IMR-90 (cell line): Measurements from ENCODE around the gene AP1S1. TPM values are rescaled to one million over a fixed set of nuclear protein-coding genes. Genes with fewer than 3 reads are reported as not detected.
"Not testable (repeated sequence)": the region's sequence is repeated elsewhere in the genome, so short reads cannot be mapped to it uniquely, and the experiment has no call there.

Experiments
- ATAC-seq: fragments of 200-7000 bp; cut with Tn5 transposase; 2 replicates; pipeline ENCODE4 v1.9.1; 2020; ENCODE audit warnings: low read depth, mild to moderate bottlenecking, moderate library complexity
- BruUV-seq: library from RNA; stranded (reverse); fragments of 400-500 nt; replicated peaks from 2 replicates; lab custom pipeline; 2021; lab: Mats Ljungman, UMichigan
- CTCF ChIA-PET: fragments of 300-600 bp; formaldehyde crosslinking; extraction: SDS; loops from one replicate; lab custom pipeline; 2021; ENCODE audit warnings: antibody characterized with exemption; lab: Yijun Ruan, JAX
- POLR2A ChIA-PET: fragments of 300-600 bp; sonication (Branson Sonifier 250); formaldehyde crosslinking; loops from one replicate; lab custom pipeline; 2022; ENCODE audit warnings: antibody characterized with exemption; ENCODE audit not compliant: unreplicated experiment; lab: Charles Lee
- DNase-seq: peaks from one replicate; pipeline ENCODE4 v3.0.0; 2013
- H2AFZ ChIP-seq: replicated peaks from 2 replicates; pipeline ENCODE3; 2013; ENCODE audit warnings: low read length, mild to moderate bottlenecking; ENCODE audit not compliant: poor library complexity
- H2AK5ac ChIP-seq: 2 replicates; pipeline ENCODE4 v1.6.1; 2013; ENCODE audit warnings: low read depth, low read length, inconsistent platforms
- H2AK9ac ChIP-seq: replicated peaks from 2 replicates; pipeline ENCODE3; 2013; ENCODE audit warnings: mild to moderate bottlenecking, low read depth, low read length, moderate library complexity; ENCODE audit not compliant: poor library complexity
- H2BK120ac ChIP-seq: 2 replicates; pipeline ENCODE4 v1.6.1; 2013; ENCODE audit warnings: low read depth, low read length, inconsistent platforms
- H2BK15ac ChIP-seq: 3 replicates; pipeline ENCODE4 v1.6.1; 2013; ENCODE audit warnings: low read depth, low read length, inconsistent platforms
- H2BK20ac ChIP-seq: 2 replicates; pipeline ENCODE4 v1.6.1; 2013; ENCODE audit warnings: low read depth, mild to moderate bottlenecking, inconsistent platforms, low read length, moderate library complexity
- H2BK5ac ChIP-seq: 2 replicates; pipeline ENCODE4 v1.6.1; 2013; ENCODE audit warnings: mild to moderate bottlenecking, low read depth, low read length, inconsistent platforms; ENCODE audit not compliant: poor library complexity, severe bottlenecking
- H3K14ac ChIP-seq: replicated peaks from 2 replicates; pipeline ENCODE4 v1.6.1; 2013; ENCODE audit warnings: low read depth, low read length, inconsistent platforms
- H3K18ac ChIP-seq: 2 replicates; pipeline ENCODE4 v1.6.1; 2013; ENCODE audit warnings: low read depth, low read length, control low read depth
- H3K23ac ChIP-seq: 2 replicates; pipeline ENCODE4 v1.6.1; 2013; ENCODE audit warnings: low read depth, low read length, inconsistent platforms
- H3K27ac ChIP-seq: 2 replicates; pipeline ENCODE4 v1.5.1; 2013; ENCODE audit warnings: mild to moderate bottlenecking, control low read depth, low read length; ENCODE audit not compliant: insufficient read depth
- H3K27me3 ChIP-seq: 2 replicates; pipeline ENCODE4 v1.6.1; 2013; ENCODE audit warnings: low read length; ENCODE audit not compliant: control insufficient read depth, insufficient read depth
- H3K36me3 ChIP-seq: 2 replicates; pipeline ENCODE4 v1.6.1; 2013; ENCODE audit warnings: low read length, mixed read lengths; ENCODE audit not compliant: control insufficient read depth, insufficient read depth
- H3K4ac ChIP-seq: 2 replicates; pipeline ENCODE4 v1.6.1; 2013; ENCODE audit warnings: low read depth, low read length, inconsistent platforms
- H3K4me1 ChIP-seq: 2 replicates; pipeline ENCODE4 v1.6.1; 2013; ENCODE audit warnings: low read length, mixed read lengths; ENCODE audit not compliant: control insufficient read depth, insufficient read depth
- H3K4me2 ChIP-seq: 2 replicates; pipeline ENCODE4 v1.6.1; 2013; ENCODE audit warnings: low read depth, mild to moderate bottlenecking, control low read depth, low read length, moderate library complexity
- H3K4me3 ChIP-seq: 2 replicates; pipeline ENCODE4 v1.5.1; 2013; ENCODE audit warnings: low read depth, mild to moderate bottlenecking, control low read depth, low read length, moderate library complexity; ENCODE audit not compliant: insufficient read depth
- H3K56ac ChIP-seq: 2 replicates; pipeline ENCODE4 v1.6.1; 2013; ENCODE audit warnings: low read length, inconsistent platforms; ENCODE audit not compliant: insufficient read depth; ENCODE audit errors: extremely low read depth
- H3K79me1 ChIP-seq, 2 experiments: 2 replicates each; pipeline ENCODE4 v1.6.1; 2013; ENCODE audit warnings: low read length in 2 of 2, inconsistent platforms in 1 of 2, low read depth in 1 of 2
- H3K9ac ChIP-seq: 2 replicates; pipeline ENCODE4 v1.6.1; 2013; ENCODE audit warnings: low read depth, low read length, control low read depth
- H3K9me1 ChIP-seq: 2 replicates; pipeline ENCODE4 v1.6.1; 2013; ENCODE audit warnings: low read length, inconsistent platforms; ENCODE audit not compliant: insufficient read depth
- H3K9me3 ChIP-seq: 2 replicates; pipeline ENCODE4 v1.6.1; 2013; ENCODE audit warnings: low read length; ENCODE audit not compliant: control insufficient read depth, insufficient read depth
- H4K20me1 ChIP-seq: 2 replicates; pipeline ENCODE4 v1.6.1; 2013; ENCODE audit warnings: low read length, inconsistent platforms; ENCODE audit not compliant: insufficient read depth
- H4K5ac ChIP-seq: 2 replicates; pipeline ENCODE4 v1.6.1; 2013; ENCODE audit warnings: mild to moderate bottlenecking, low read depth, low read length, control low read depth
- H4K8ac ChIP-seq, 2 experiments: 2 replicates each; pipeline ENCODE4 v1.6.1; 2013; ENCODE audit warnings: low read depth in 2 of 2, low read length in 2 of 2, control low read depth in 1 of 2, inconsistent platforms in 1 of 2
- H4K91ac ChIP-seq: 2 replicates; pipeline ENCODE4 v1.6.1; 2013; ENCODE audit warnings: low read depth, low read length, inconsistent platforms; ENCODE audit not compliant: insufficient read depth
- WGBS, 2 experiments: methylation state at CpG; one replicate each; pipeline versions ENCODE4 v1.1.5 to v1.1.7; 2013; ENCODE audit warnings: missing lambda C conversion rate in 2 of 2; ENCODE audit not compliant: insufficient read length in 1 of 2; ENCODE audit errors: extremely low coverage in 2 of 2; 5-methylcytosine and 5-hydroxymethylcytosine counted together
- dilution Hi-C: fragments of 300-500 bp; cut with HindIII; formaldehyde crosslinking; loops from one replicate; pipeline ENCODE4 v1.14.3; 2018; ENCODE audit warnings: low sequenced_read_pairs; ENCODE audit not compliant: unreplicated experiment
- in situ Hi-C: fragments of 300-500 bp; cut with MboI; formaldehyde crosslinking; loops from 3 replicates; pipeline ENCODE4 v1.14.3; 2019; ENCODE audit warnings: low sequenced_read_pairs, inconsistent platforms, mixed read lengths
- intact Hi-C: fragments of 100-400 bp; cut with micrococcal nuclease; formaldehyde crosslinking; loops from 2 replicates; pipeline ENCODE4 v1.10.0; 2022
- polyA plus RNA-seq, 3 experiments: library from polyadenylated mRNA; depleted of rRNA; stranded (reverse); fragments of >200 nt; gene quantifications; 2 replicates each; pipeline ENCODE4 v1.2.3, GENCODE V29; 2012; ENCODE audit warnings: low replicate concordance in 1 of 3
- total RNA-seq: library from RNA; depleted of rRNA; stranded (reverse); fragments of >200 nt; gene quantifications from 2 replicates; pipeline ENCODE4 v1.2.3, GENCODE V29; 2012

The AP1S1 gene
- total and polyA plus RNA-seq, 2 of the 4 experiments (the other 2 are of a cell fraction), result 187 to 295 TPM

- H3K36me3 ChIP-seq, H3K9me1 ChIP-seq, ATAC-seq, H2BK20ac ChIP-seq, H2AK9ac ChIP-seq, H3K4me1 ChIP-seq, H4K8ac ChIP-seq, H2BK15ac ChIP-seq, H2AK5ac ChIP-seq, H3K79me1 ChIP-seq, BruUV-seq, H3K4ac ChIP-seq, H3K4me2 ChIP-seq, H3K23ac ChIP-seq, H3K56ac ChIP-seq, H2AFZ ChIP-seq, in situ Hi-C loops, H3K14ac ChIP-seq, H4K91ac ChIP-seq, H3K9me3 ChIP-seq, dilution Hi-C loops, POLR2A ChIA-PET, H3K27ac ChIP-seq, H2BK5ac ChIP-seq, DNase-seq, H4K5ac ChIP-seq, H4K20me1 ChIP-seq, H3K18ac ChIP-seq, H2BK120ac ChIP-seq, H3K9ac ChIP-seq, H3K4me3 ChIP-seq, intact Hi-C loops: not testable (repeated sequence)
- CTCF ChIA-PET, result interaction anchor here (0.6 to 0.7 kb wide), 2 partner anchors 18 to 55 kb away, joined by 3 to 5 read pairs; partner anchors contain the start of gene PLOD3
- no CpG with 5 or more reads among the region's 10 CpGs for WGBS, 2 experiments
- peaks cover 48% of the 10 kb centered on the region for H3K27me3 ChIP-seq
Observed at GRCh38 chr7:101199522-101199921, 45.2 kb downstream of the AP1S1 start.
